ENCODE results near the gene FEZF1. TPM values are rescaled to one million over a fixed set of nuclear protein-coding genes. Genes with fewer than 3 reads are reported as not detected.

Gene FEZF1
- total RNA-seq, 3 donors from 2014 or later (not counting 1 experiment from before 2014, with no cell fraction given), result not detected

- Histone ChIP-seq H3K9me3 (ENCODE audit: control insufficient read depth, insufficient read depth, low read length) (no peaks in the 10 kb centered on the region), H3K27me3 (ENCODE audit: control insufficient read depth, insufficient read depth, low read length) (no peaks in the 10 kb centered on the region), H3K27ac (ENCODE audit: low read length) (no peak overlapping the region), H3K36me3 (ENCODE audit: control insufficient read depth, insufficient read depth, low read length) (no peaks in the 10 kb centered on the region), H3K4me1 (ENCODE audit: control insufficient read depth, insufficient read depth, low read length) (no peaks in the 10 kb centered on the region), H3K4me3 (ENCODE audit: low read length) (no peak overlapping the region)
- TF ChIP-seq, protein P1, sequence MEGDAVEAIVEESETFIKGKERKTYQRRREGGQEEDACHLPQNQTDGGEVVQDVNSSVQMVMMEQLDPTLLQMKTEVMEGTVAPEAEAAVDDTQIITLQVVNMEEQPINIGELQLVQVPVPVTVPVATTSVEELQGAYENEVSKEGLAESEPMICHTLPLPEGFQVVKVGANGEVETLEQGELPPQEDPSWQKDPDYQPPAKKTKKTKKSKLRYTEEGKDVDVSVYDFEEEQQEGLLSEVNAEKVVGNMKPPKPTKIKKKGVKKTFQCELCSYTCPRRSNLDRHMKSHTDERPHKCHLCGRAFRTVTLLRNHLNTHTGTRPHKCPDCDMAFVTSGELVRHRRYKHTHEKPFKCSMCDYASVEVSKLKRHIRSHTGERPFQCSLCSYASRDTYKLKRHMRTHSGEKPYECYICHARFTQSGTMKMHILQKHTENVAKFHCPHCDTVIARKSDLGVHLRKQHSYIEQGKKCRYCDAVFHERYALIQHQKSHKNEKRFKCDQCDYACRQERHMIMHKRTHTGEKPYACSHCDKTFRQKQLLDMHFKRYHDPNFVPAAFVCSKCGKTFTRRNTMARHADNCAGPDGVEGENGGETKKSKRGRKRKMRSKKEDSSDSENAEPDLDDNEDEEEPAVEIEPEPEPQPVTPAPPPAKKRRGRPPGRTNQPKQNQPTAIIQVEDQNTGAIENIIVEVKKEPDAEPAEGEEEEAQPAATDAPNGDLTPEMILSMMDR (IDR thresholded peaks at IDR 0.05), result no peak
- Mint-ChIP-seq H3K27me3 (ENCODE audit: low read depth in 2 of 2) (no peaks in the 10 kb centered on the region), H3K4me1 (no peaks in the 10 kb centered on the region), H3K27ac (no peak overlapping the region), H3K36me3 (no peaks in the 10 kb centered on the region), H3K9me3 (peaks cover 0 to 7% of the 10 kb centered on the region in 2 donors), H3K4me3 (no peak overlapping the region)
- WGBS (ENCODE audit: insufficient coverage), result 0% methylated on average over 1 of the region's 1 CpG
- intact Hi-C loops (cut with micrococcal nuclease), result no loop called here
- DNase-seq (no peak), ATAC-seq (no peak)
These were observed 49.1 kb downstream of the FEZF1 start for GRCh38 chr7:122255454-122255853.

Other genes with a start within 250 kb of the FEZF1 start
- 1 to 10 TPM; 1.6 to 2.4 (median 1.6) TPM for gene AASS, start 160.5 kb downstream of the FEZF1 start, total RNA-seq